ENCODE results near the gene ABCG8.

Gene ABCG8

DNA sequence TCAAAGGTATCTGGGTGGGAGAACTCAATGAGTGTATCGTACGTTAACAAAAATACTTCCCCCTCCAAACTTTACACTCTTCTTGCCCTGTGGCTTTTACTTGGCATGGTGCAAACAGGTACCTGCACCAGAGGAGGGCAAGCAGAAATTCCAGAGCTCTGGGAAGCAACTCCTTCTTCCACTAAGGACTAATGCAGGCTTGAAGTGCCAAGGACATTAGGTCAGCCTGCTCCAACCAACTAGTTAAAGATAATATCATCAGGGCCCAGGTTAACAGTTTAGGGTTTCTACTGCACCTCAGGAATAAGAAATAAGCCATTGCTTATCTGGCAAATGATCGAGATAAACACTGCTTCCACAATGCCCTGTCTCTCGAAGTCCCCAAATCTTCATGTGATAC lies 86.7 kb downstream of the ABCG8 start:
- DNase-seq (ENCODE audit: low spot score), result no peak

DNA sequence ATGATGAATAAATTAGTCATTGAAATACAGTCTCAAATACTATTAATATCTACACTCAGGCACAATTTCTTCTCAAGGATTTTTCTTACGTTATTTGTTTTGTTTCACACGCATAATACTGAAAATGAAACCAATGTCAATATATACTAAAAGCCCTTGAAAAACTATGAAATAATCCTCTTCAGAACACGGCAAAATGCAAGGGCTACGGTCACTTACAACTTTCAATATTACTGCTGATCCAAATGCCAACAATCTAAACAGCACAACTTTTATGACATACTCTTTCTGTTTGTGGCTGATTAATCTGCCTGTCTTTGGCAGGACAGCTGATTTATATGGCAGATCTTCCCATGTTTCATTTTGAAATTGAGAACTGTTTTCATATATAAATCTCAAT lies 88.7 kb downstream of the ABCG8 start:
- no peak for DNase-seq (ENCODE audit: low spot score)

DNA sequence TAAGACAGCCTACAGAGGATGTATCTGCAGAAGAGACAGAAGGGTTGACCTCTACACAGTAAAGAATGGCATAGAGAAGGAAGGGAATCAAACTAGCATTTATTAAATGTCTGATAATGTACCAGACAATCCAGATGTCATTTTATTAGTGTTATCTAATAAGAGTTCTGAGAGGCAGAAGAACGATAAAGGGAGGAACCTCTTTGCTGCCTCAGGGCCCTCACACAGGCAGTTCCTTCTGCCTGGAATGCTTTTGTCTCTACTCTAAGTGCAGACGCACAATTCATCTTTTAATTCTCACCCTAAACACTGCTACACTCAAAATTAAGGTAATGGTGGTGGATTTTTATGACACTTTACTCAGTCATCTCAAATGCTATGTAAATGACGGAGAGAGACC lies 92.5 kb downstream of the ABCG8 start:
- no peak for DNase-seq (ENCODE audit: low spot score)
